Activated CD4-positive, alpha-beta T cell treated with anti-CD3 and anti-CD28 coated beads, Interleukin-2, amount 50 U/mL, for 24 hours (primary cell): ENCODE results near the gene RPS27.

Source experiments
- DNase-seq, 2 donors: peaks; one replicate each; pipeline ENCODE4 v3.0.0-alpha.2; 2020; ENCODE audit warnings: low read depth in 1 of 2, low spot score in 1 of 2

Gene RPS27

DNA sequence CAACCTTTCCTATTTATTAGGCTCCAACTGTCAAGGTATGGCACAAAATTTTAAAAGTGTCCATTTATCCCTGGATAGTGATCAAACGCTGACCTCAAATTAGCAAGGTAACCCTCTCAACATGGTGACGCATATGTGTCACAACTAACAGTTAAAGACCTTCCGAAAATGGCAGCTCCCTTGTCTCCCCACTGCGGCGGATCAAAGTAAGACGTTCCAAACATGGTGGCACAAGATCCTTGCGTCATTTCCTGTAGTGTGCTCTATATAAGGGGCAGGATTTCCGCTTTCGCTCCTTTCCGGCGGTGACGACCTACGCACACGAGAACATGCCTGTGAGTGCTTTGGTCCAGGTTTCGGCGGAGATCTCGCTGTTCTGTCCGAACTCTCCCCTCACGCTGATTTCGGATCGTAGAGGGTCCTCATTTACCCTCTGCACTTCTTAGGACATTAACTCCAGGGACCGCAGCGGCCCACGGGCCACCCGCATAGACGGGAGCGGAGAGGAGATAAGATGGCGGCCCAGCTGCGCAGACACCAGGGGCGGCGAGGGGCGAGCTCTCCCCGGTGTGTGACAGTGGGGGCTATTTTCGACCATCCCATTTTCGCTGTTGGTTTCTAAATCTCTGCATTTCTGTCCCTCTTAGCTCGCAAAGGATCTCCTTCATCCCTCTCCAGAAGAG, at the start of gene RPS27:
Gene RPS27 (plus strand): TSS at position 295 of the 683 bp plus-strand sequence. CDS start 35 bp downstream, at position 330.
- peak; percentile 75 to 90 for DNase-seq

DNA sequence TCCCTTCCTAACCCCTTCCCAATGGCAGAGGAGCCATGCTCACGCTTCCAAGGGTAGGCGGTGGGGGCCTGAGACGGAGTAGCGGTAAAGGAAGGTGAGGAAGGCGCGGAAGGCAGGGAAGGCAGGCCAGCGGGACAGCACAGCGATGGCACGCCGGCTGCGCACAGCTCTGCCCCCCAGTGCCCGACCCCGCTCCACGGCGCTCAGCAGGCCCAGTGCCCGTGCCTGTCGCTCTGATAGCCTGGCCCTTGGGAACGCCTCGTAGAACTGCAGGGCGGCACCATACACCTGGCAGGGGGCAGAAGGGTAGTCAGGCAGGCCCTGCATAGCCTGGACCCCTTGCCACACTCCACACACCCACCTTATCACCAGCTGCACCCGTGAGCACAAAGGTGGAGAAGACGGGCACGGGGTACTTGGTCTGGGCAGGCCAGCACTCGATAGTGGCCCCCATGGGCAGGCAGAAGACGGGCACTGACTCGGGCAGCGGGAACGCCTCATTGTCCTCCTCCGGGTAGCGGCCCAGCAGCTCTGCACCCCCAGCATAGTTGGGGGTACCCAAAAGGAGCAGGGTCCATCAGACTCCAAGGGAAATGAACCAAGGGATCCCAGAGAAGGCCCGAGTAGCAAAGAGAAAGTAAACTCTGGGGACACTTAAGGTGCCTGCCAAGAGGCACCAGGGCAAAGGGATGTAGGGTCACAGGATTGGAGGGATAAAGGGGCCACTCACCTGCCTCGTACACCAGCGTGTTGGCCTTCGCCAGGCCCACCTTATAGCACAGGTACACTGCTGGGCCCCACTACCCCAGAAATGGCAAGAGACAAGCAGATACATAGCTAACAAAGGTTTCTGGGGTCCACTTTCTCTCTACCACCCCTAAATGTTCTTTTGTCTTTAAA, 48.5 kb upstream of the RPS27 start:
- DNase-seq, result no peak

DNA sequence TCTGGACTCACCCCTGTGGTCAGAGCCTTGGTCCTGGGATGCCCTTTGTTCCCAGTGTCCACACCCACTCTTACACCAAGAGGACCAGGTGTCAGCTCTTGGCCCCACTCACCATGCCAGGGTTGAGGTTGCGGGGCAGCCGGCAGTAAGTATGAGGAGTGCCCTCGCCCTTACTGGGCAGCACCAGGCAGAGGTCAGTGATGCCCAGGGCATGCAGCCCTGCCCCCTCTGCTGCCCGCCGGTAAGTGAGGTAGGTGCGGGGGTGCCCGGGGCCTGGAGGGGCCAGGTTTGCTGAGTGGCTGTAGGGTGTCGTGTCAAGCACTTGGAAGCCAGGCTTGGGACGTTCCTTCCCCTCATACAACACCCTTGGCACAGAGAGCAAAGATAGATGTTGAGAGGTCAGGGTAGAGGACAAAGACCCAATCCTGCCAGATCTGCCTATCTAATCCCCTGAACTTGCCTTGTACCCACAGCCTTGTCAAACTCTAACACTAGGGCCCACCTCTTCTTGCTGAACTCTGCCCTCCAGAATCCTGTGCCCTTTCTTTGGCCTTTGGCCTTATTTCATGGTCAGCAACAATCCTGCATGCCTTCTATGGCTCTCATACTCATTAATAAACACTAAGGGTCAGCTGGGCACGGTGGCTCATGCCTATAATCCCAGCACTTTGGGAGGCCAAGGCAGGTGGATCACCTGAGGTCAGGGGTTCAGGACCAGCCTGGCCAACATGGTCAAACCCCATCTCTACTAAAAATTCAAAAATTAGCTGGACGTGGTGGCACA, 47.6 kb upstream of the RPS27 start:
- DNase-seq, result no peak

DNA sequence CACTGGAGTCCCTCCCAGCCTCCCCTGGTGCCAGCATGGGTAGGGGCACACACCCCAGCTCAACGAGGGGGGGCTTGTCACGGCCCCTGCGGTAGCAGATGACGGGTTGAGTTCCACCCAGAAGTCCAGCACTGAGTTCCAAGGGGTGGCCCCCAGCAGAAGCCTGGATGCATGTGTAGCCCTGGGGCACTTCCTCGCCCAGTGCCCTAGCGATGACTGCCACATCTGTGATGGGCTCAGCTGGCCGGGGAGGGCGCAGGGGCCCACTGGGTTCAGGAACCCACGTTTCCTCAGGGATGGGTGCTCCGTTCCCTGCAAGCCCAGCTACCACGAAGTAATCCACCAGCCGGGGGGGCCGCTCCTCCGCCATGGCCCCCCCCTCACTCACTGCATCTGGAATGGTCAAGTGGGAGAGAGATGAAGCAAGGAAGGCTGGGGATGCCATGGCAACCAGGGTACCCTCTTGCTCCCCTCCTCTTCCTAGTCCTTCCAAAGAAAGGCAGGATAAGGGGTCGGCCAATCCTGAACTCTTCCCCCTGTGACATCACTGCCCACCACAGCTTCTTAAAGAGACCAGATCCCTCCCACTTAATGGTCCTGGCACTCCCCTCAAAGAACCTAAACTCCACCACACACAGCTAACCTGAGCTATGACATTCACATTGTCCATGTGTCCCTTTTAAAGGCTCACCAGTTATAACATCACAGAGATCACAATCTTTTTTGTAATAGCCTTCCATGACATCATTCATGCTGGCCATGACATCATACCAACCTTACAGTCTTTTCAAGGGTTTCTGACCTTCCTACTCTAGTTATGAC, 46.3 kb upstream of the RPS27 start:
- no peak for DNase-seq

DNA sequence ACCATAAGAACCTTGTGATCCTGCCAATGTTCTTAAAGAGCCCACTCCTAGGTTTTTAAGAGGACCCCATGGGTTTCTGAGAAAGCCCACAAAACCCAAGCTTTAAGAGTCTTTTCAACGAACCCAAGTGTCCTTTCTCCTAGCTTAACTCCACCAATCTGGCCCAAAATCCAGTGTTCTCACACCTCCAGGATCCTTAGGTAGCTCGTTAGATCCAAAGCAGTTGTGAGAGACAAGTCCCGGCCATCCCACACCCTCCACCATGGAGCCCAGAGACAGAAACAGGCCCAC, 45.8 kb upstream of the RPS27 start:
- DNase-seq, result no peak

DNA sequence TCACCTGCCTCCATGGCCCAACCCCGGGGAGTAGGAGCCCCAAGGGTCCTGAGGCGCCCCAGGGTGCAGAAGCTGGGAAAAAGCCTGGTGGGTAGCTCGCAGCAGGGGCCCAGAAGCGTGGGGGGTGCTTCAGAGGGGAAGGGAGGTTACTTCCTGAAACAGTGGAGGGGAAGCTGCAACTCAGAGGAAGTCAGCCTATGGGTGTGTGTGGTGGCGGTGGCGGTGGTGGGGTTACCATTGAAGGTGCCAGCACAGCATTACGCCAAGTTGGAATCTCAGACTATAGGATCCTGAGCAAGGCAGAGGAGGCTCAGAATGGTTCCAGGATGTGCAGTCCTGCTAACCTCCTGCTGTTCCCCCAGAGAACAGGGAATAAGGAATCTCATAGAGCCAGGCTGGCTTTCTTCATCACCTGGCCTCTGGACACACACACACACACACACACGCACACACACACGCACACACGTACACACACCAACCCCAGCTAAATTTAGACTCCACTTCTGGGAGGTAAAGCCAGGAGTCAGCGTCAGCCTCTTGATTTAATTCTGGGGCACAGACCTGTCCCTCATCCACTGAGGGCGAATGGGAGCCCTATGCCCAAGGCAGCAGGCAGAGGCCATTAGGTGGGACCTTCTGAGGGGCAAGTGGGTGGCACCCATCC, 45.3 kb upstream of the RPS27 start:
- DNase-seq, result peak; percentile 36 to 68

DNA sequence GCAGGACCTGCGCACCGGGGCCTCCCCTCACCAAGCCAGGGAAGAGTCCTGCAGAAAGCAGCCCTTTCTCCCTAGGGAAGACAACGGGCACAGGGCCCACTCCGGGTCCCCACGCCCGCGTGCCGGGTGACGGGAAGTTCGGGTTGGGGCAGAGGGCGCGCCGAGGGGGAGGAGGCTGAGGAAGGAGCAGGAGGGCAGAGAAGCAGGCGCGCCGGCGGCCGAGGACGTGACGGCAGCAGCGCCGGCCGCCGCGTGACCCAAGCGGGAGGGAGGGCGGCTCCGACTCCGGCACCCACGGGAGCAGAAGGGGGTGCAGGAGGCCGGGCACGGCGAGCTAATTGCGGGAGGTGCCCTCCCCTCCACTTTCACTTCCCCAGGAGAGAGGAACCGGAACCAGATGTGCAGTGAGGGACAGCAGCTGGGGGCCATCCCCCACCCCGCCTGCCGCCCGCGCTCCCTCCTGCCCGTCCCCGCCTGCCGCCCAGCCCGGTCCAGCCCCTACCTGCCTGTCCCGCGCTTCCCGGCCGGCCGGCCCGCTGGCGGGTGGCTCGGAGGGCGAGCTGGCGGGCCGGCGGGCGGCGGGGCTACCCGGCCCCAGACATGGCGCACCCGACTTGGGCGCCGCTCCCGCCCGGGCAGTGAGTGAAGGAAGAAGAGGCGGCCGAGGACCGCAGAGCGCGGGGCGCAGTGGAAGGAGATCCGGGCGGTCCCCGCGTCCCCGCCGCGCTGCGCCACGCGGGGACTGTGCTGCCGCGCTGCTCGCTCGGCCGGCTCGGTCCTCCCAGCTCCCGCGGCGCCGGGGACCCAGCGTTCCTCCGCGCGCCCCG, 44.6 kb upstream of the RPS27 start:
- peak; percentile 35 to 51 for DNase-seq

DNA sequence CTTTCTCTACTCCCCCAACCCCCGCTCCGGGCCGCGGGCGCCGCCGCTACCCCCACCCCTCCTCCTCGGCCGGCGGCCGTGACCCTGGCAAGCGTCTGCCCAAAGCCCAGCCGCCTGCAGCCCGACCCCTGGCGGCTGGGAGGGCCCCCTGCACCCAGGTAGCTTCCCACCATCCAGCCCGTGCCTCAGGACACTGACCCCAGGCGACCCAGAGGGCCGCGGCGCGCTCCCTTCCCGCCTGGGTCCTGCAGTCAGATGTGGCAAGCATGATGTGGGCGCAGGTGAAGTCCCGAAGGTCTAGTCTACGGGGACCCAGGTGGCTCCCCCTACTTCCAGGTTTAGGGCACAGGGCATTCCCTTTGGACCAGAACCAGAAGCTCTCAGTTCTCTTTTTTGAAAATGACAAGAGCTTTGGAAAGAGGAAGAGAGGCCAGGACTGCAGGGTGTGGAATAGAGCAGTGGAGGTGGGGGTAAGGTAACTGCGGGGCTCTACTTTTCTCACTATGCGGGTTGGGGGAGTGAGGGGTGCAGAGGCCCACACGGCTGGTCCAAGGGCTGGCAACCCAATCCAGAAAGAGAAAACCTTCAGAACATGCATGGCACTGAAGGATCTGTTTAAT, 43.8 kb upstream of the RPS27 start, which contains the start of gene DENND4B:
Gene DENND4B (minus strand): TSS at position 97 of the 620 bp plus-strand sequence. CDS start 2,344 bp downstream, outside the sequence.
- DNase-seq, result peak; percentile 62 to 65

DNA sequence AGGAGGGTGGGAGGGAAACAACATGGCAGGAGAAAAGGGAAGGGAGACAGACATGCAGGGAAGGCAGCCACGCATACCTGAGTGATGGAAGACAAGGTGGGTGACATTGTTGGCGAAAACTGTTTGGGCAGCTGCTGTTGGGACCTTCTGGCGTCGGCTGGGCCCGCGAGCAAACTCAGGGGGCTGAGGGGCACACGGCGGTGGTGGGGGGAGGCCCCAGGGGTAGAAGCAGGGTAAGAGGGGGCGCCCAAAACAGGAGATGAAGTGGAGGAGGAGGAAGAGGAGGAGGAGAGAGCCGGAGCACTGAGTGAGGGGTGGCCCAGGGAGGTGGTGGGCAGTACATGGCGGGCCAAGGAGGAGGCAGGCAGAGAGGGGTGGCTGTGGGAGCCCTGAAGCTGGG, 39.4 kb upstream of the RPS27 start:
- DNase-seq, result no peak

DNA sequence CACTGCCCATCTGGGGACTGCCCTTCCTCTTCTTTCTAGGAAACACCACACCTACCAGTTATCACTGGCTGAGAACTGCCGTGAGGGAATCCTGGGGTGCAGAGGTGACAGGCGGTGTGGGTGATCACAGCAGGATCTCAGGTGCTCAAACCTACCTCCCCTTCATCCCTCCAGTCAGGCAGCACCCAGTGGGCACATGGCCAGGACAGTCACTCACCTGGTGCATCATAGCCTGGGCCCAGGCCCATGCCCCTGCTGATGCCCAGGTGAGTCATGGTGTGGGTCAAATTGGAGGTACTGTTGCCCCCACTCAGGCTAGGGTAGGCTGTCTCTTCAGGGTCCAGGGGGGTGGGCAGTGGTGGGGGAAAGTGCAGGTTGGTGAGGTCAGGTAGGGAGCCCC, 38.8 kb upstream of the RPS27 start:
- DNase-seq, result no peak

DNA sequence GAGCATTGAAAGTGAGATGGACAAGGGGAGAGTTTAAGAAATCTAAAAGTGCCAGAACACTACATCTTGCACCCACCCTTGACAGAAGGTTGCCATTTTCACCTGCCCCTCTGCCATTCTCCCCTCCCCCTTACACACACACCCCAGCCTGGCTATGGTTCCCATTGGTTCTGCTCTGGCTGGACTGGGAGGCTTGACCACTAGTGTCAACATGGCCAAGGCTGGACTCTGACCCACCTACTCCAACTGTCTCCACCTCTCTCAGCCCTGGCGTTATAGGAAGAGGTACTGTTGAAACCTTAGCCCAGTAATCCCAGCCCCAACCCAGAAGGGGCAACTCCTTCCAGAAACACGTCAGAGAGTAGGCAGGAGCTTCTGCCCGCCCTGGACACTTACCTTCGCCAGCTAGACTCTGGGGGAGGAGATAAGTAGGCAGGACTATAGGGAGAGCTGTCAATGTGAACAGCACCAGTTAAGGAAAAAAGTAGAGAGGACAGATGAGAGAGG, 36.6 kb upstream of the RPS27 start:
- no peak for DNase-seq

DNA sequence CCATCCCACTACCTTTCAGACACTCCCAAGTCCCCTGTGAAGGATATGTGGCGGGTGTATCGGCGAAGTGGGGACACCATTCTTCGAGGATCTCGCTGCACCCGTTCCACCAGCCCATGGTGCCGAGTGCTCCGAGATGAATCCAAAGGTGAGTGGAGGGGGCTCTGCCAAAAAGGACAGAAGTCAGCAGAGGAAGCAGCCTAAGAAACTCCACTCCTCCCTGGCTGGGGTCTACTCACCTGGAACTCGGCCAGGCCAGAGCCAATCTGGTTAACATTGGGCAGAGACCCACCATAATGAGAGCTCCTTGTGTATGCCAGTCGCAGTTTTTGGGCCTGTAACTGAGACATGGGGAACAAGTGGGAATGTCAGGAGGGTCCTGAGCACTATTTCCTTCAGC, 35.7 kb upstream of the RPS27 start:
- DNase-seq, result no peak

DNA sequence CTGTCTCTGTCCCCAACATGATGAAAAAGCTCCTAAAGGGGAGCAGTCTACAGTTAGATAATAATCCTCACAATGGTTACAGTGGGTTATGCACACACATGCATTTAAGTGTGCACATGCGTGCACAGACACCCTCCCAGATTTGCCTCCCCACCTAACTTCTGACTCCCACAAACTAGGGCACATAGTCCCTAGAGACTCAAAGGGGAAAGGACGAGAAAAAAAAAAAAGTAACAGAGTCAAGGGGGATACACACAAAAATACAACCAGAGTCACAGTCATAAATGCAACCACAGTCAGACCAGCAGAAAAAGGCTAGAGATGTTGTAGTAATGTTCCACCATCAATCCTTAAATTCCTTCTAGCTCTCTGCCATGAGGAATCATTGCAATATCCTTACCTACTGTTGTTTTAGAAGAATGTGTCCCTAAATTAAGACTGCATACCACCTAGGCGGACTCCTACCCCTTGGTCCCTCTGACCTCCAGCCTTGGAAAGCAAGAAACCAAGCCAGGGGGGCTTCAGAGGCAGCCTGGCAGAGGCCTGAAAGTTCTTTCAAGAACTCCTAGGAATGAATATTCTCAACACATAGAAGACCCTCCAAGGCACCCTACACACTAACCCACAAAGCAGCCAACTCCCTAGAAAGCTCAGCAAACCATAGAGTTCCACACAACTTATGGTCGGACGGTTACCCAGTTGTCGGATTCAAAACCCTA, 33.4 kb upstream of the RPS27 start:
- no peak for DNase-seq

DNA sequence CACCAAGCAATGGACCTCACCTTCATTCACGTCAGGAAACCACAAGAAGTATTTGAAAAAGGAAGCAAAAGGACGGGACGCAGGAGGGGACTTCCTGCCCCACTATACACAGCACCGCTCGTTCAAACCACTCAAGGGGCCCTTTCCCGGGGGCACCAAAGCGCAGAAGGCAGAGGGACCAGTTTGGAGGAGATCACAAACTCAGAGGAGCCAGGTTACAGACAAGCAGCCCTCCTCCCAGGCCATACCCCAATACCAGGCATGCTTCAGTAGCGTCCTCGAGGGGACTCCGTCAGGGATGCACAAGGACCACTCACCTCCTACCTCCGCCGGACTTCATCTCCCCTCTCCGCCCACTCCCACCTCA, 32.8 kb upstream of the RPS27 start:
- peak in 1 of 2 donors; percentile 24 for DNase-seq

DNA sequence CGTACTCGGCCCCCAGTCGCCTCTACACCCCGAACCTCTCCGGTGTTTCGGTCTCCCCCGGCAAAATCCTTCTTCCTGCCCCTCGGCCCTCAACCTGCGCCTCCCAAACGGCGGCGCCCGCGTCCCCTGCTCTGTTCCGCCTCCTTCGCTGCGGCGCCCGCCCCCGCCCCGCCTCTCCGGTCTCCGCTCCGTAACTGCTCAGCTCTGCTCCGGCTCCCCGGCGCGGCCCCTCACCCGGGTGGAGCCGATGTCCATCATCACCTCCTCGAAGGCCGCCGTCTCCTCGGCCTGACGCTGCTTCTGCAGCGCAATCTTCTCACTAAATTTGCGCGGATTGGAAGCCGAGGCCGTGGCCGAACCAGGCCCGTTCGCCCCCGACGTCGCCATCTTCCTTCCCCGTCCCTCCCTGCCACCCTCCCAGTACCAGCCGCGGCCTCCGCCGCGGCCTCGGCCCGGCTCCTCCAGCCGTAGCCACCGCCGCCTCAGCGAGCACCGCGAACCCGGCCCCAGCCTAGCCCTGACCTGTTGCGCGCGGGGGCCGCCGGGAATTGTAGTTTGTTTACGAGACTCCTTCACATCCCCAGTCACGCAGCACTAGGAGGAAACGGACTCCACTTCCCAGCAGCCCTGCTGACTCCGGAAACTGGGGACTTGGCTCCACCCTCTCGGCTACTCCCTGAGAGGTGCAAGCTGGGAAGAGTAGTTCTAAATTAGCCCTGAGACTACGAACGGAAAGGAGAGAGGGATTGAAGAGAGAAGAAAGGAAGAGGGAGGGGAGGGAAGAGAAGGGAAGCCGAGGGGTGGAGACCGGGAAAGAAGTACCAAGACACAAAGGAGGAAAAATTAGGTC, 32.2 kb upstream of the RPS27 start, which contains the start of gene CRTC2:
Gene CRTC2 (minus strand): TSS at position 502 of the 850 bp plus-strand sequence. CDS start 115 bp downstream, at position 387.
- DNase-seq, result peak; percentile 92 to 97

DNA sequence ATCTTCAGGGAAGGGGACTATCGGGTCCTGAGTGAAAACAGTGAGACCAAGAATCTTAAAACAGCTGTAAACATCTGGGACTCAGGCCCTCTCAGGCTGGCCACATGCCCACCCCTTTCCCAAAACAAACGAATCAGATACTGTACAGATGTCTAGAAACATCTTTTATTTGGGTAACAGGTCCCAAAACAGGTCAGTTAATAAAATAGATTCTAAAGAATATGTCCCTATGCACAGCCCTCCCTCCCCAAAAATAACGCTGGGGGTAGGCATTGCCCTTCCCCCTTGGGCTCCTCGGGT, 31.7 kb upstream of the RPS27 start:
- no peak for DNase-seq

DNA sequence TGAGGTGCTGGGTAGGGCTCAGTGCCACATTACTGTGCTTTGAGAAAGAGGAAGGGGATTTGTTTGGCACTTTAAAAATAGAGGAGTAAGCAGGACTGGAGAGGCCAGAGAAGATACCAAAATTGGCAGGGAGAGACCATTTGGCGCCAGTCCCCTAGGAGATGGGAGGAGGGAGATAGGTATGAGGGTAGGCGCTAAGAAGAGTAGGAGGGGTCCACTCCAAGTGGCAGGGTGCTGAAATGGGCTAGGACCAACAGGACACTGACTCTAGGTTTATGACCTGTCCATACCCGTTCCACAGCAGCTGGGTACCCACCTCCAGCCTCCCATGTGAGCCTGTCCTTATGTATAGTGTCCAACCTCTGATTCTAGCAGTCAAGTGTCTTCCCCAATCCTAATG, 31.1 kb upstream of the RPS27 start:
- no peak for DNase-seq
